Activated T-cell treated with anti-CD3 and anti-CD28 coated beads, Interleukin-2, amount 50 U/mL, for 4 hours (primary cell): Measurements from ENCODE around the gene MUCL1. TPM values are rescaled to one million over a fixed set of nuclear protein-coding genes. Genes with fewer than 3 reads are reported as not detected.

Experiments
- ATAC-seq, 2 donors: fragments of 200-7000 bp; cut with Tn5 transposase; one replicate each; pipeline ENCODE4 v1.10.0; 2021
- DNase-seq: peaks from one replicate; pipeline ENCODE4 v3.0.0-alpha.2; 2020
- H3K27me3 Mint-ChIP-seq: one replicate; pipeline ENCODE4 v1.8.0; 2021; ENCODE audit warnings: low read depth, mixed read lengths
- H3K36me3 Mint-ChIP-seq: one replicate; pipeline ENCODE4 v1.8.0; 2022; ENCODE audit warnings: mixed read lengths; ENCODE audit not compliant: insufficient read depth
- H3K4me1 Mint-ChIP-seq: one replicate; pipeline ENCODE4 v1.8.0; 2021; ENCODE audit warnings: low read depth, mixed read lengths
- H3K4me3 Mint-ChIP-seq: one replicate; pipeline ENCODE4 v1.8.0; 2021; ENCODE audit warnings: mild to moderate bottlenecking, moderate library complexity, mixed read lengths
- H3K9me3 Mint-ChIP-seq: one replicate; pipeline ENCODE4 v1.8.0; 2021; ENCODE audit warnings: mixed read lengths
- total RNA-seq, 3 donors: library from RNA; stranded (reverse); gene quantifications; one replicate each; pipeline ENCODE4 v1.2.1, GENCODE V29; 2021

The MUCL1 gene, protein sequence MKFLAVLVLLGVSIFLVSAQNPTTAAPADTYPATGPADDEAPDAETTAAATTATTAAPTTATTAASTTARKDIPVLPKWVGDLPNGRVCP
- total RNA-seq, result 1 to 10 TPM in 1 of 3 donors, under 1 TPM in 1, not detected in 1; 0.63 to 1.2 TPM

DNA sequence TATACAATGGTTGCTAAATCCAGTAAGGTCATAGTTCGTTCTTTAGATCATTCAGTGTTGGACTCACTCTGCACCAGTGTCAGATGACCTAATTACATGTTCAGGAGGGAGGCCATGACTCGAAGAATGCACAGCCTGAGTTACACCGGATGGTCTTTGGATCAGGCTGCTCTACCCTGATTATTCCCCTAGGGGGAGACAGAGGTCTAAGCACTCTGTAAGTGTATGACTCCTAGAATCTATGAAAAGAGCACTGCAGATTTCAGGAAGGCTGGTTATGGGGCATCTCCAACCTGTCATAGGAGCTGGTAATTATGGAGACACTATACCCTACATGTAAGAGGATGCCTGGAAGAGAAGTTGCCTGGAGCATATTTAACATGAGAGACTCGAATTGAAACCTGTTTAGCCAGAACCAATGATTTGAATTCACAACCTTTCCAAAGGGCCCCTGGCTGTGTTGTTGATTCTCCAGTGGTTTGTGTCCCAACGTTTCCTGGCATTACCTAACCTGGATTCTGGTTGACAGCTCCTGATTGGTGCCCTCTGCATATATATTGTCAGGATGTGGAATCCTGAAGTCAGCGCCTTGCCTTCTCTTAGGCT lies at the start of gene MUCL1:
Gene MUCL1, plus strand, starts transcription at position 584 of the 606 bp plus-strand sequence. CDS start 67 bp downstream, outside the sequence.
- H3K9me3 Mint-ChIP-seq, result no peaks in the 10 kb centered on the region
- no peaks in the 10 kb centered on the region for H3K27me3 Mint-ChIP-seq
- DNase-seq, result peak; percentile 74
- ATAC-seq, result peak; percentile 98
- H3K4me1 Mint-ChIP-seq, result peaks cover 14% of the 10 kb centered on the region
- no peak within 1 kb of the TSS for H3K4me3 Mint-ChIP-seq
- no peaks in the 10 kb centered on the region for H3K36me3 Mint-ChIP-seq

DNA sequence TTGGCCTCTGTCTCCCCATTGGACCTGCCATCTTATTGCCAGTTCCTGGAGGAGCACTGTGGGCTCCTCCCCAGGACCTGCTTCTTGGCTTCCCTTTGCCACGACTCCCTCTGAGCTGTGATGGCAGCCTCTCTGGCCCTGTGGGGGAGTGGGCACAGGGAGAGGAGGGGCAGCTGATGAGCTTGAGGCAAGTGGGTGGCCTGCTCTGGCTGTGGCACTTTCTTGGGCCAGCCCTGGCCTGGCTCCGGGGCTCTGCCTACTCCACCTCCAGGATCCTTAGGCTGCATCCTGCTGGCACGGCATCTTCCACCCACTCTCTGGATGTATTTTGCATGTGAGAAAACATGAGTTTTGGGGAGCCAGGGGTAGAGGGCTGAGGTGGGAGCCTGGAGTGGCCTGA lies 32.6 kb upstream of the MUCL1 start:
- Mint-ChIP-seq H3K27me3 (peaks cover 22% of the 10 kb centered on the region), H3K4me3 (no peak overlapping the region), H3K36me3 (no peaks in the 10 kb centered on the region), H3K9me3 (no peaks in the 10 kb centered on the region), H3K4me1 (no peaks in the 10 kb centered on the region)
- no peak for DNase-seq
- ATAC-seq, result no peak

DNA sequence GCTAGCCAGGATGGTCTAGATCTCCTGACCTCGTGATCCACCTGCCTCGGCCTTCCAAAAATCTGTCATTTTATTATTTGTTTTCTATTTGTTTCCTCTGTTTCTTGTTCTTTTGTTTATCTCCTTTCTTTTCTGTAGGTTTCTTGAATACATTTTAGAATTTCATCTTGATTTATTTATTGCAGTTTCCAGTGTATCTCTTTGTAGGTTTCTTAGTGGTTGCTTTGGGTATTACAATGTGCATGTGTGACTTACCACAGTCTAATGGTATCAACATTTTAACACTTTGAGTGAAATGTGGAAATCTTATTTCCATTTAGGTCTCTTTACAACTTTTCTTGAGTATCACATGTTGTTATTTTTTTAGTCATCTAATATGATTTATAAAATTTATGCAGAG lies 29.9 kb upstream of the MUCL1 start:
- Mint-ChIP-seq H3K27me3 (peaks cover 8% of the 10 kb centered on the region), H3K4me3 (no peak overlapping the region), H3K36me3 (no peaks in the 10 kb centered on the region), H3K9me3 (no peaks in the 10 kb centered on the region), H3K4me1 (no peaks in the 10 kb centered on the region)
- ATAC-seq (no peak), DNase-seq (no peak)

DNA sequence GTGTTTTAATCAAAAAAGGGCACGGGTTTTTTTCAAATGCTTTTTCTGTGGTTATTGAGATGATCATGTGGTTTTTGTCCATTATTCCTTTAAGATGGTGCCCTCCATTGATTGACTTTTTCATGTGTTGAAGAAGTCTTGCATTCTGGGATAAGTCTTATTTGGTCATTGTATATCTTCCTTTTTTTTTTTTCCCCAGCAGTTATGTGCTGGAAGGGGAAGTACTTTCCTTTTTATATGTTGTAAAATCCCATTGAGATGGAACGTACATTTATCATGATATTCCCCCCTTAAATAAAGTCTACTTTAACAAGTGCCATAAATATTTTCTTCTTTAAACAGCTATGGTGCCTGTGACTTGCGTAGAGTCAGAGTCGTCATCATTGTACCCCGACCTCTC lies 24.8 kb upstream of the MUCL1 start:
- no peaks in the 10 kb centered on the region for H3K4me1 Mint-ChIP-seq
- DNase-seq, result no peak
- H3K36me3 Mint-ChIP-seq, result no peaks in the 10 kb centered on the region
- ATAC-seq, result no peak
- no peak overlapping the region for H3K4me3 Mint-ChIP-seq
- H3K9me3 Mint-ChIP-seq, result no peaks in the 10 kb centered on the region
- no peaks in the 10 kb centered on the region for H3K27me3 Mint-ChIP-seq

DNA sequence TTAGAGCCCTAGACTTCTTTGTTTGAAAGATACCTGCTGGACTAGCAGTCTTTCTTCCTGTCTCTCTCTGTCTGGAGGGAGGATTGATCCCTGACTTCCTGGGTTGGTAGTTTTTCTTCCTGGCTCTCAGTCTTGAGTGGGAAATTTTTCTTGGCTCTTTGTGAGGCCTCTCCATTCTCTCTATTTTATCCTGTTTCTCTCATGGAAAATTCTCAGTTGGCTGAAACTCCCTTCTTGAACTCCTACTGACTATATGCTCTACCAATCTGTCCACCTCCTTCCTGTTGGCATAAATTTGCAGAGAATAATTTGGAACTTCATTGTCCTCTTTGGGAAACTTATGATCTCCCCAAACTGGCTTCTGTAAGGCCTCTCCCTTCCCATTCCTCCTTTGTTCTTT lies 24.1 kb upstream of the MUCL1 start:
- Mint-ChIP-seq H3K4me3 (no peak overlapping the region), H3K9me3 (no peaks in the 10 kb centered on the region), H3K36me3 (no peaks in the 10 kb centered on the region), H3K4me1 (no peaks in the 10 kb centered on the region), H3K27me3 (no peaks in the 10 kb centered on the region)
- ATAC-seq (no peak), DNase-seq (no peak)

DNA sequence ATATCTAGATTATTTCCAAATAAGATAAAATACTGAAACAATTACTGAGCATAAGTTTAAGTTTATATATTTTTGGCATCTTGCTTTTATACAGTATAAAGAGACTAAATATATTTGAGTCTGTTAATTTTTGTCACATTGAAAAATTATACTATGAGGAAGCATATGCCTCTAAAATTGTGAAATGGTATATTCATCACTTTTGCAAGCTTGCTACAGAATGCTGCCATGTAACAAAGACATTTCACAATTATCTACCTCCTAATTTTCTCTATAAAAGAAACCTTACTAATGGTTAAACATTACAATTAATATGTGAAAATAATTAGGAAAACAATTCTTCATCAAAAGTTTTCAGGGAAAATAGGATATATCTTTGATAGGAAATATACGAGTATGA lies 22.7 kb upstream of the MUCL1 start:
- ATAC-seq (no peak), DNase-seq (no peak)
- H3K27me3 Mint-ChIP-seq, result peaks cover 7% of the 10 kb centered on the region
- H3K4me1 Mint-ChIP-seq, result no peaks in the 10 kb centered on the region
- peaks cover 1% of the 10 kb centered on the region for H3K36me3 Mint-ChIP-seq
- no peak overlapping the region for H3K4me3 Mint-ChIP-seq
- H3K9me3 Mint-ChIP-seq, result no peaks in the 10 kb centered on the region

DNA sequence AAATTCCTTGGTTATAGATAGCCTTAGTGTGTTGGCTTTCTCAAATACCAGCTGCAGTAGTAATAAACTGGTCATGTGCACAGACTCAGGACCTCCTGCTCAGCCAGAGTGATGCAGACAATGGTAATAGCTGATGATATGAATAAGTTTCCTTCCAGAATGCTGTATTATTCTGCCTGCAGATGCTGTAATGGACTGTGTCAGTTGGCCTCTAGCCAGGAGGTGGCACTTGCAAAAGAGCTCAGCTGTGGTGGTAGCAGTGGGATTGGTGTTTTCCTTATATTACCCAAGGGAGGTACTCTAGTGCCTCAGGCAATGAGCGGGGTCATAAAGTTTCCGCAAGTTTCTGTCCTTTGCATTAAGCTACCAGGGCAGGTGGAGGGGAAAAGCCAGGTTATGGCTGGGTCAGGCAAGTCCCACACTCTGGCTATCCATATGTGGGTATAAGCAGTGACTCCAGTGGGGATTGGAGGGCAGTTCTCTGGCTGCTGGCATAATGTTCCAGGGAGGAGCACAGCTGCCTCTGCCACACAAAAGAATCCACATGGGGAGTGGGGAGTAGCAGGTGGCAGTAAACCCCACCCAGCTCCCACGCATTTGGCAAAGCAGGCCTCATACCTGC lies 14.0 kb upstream of the MUCL1 start:
- H3K4me3 Mint-ChIP-seq, result no peak overlapping the region
- no peaks in the 10 kb centered on the region for H3K4me1 Mint-ChIP-seq
- peaks cover 1% of the 10 kb centered on the region for H3K36me3 Mint-ChIP-seq
- DNase-seq, result no peak
- peaks cover 14% of the 10 kb centered on the region for H3K9me3 Mint-ChIP-seq
- H3K27me3 Mint-ChIP-seq, result peaks cover 14% of the 10 kb centered on the region
- no peak for ATAC-seq

DNA sequence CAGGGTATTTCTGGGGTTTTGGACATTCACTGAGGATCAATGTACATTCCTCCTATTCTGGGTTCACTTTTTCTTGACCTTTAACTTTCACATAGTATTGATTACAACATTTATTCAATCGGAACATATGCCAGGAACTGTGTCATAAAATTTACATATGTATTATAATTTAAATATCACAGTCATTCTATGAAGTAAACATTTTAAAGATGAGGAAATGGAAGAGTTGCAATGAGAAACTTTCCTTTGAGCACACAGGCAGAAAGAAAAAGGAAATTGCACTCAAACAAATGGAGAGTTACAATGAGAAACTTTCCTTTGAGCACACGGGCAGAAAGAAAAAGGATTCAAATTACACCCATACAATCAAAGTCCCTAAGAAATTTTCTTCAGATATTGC lies 3.1 kb downstream of the MUCL1 start:
- H3K4me1 Mint-ChIP-seq, result peaks cover 14% of the 10 kb centered on the region
- H3K36me3 Mint-ChIP-seq, result no peaks in the 10 kb centered on the region
- H3K9me3 Mint-ChIP-seq, result no peaks in the 10 kb centered on the region
- DNase-seq (no peak), ATAC-seq (no peak)
- H3K4me3 Mint-ChIP-seq, result no peak overlapping the region
- peaks cover 4% of the 10 kb centered on the region for H3K27me3 Mint-ChIP-seq

DNA sequence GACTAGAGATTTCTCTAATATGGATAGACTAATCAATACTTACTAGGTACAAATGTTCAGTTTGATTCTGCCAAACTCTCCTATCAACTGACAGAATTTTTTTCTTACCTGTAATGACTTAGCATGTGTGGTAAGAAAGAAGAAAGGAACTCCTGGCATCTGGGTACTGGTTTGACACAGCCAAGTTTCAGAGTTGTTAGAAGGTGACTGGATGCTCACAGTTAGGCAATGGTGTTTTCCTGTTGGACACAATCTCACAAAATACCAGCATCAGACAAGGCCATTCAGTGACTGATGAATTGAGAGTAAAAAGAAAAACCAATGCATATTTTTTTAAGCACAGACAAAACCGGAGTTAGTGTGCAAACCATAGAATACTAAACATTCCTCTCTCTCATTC lies 4.2 kb downstream of the MUCL1 start:
- Mint-ChIP-seq H3K4me3 (no peak overlapping the region), H3K27me3 (peaks cover 8% of the 10 kb centered on the region), H3K36me3 (no peaks in the 10 kb centered on the region), H3K9me3 (no peaks in the 10 kb centered on the region), H3K4me1 (peaks cover 17% of the 10 kb centered on the region)
- DNase-seq (no peak), ATAC-seq (peak; percentile 51 to 56)

DNA sequence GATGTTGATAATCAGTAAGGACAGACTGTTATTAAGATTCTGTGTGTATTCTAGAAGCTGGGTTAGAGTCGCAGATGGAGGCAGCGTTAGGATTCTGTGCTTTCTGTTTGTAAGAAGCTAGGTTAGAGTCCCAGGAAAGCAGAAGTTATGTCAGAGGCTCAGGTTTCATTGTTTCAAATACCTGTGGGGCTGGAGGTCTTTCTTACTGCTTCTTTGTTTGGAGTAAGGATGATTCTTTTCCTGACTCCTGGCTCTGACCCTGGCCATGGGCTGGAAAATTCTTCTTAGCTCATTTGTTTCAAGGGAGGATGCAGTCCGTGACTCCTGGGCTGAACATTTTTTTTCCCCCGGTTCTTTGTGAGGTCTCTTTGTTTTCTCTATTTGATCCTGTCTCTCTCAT lies 5.2 kb downstream of the MUCL1 start:
- no peak overlapping the region for H3K4me3 Mint-ChIP-seq
- ATAC-seq (no peak), DNase-seq (no peak)
- peaks cover 24% of the 10 kb centered on the region for H3K4me1 Mint-ChIP-seq
- H3K36me3 Mint-ChIP-seq, result no peaks in the 10 kb centered on the region
- no peaks in the 10 kb centered on the region for H3K9me3 Mint-ChIP-seq
- H3K27me3 Mint-ChIP-seq, result peaks cover 8% of the 10 kb centered on the region

DNA sequence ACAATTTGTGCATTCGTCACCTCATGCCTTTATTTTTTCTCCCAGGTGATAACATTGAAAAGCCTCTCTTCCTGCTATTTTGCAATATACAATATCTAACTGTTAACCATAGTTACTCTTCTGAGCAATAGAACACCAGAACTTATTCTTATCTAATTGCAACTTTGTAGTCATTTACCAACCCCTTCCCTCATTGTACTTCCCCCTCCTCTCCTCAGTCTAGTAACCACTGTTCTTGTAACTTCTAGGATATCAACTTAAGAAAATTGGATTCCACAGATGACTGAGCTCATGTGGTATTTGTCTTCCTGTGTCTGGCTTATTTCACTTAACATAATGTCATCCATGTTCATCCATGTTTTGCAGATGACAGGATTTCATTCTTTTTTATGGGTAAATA lies 7.6 kb downstream of the MUCL1 start:
- H3K27me3 Mint-ChIP-seq, result peaks cover 8% of the 10 kb centered on the region
- peaks cover 33% of the 10 kb centered on the region for H3K4me1 Mint-ChIP-seq
- no peaks in the 10 kb centered on the region for H3K9me3 Mint-ChIP-seq
- no peak overlapping the region for H3K4me3 Mint-ChIP-seq
- H3K36me3 Mint-ChIP-seq, result no peaks in the 10 kb centered on the region
- no peak for ATAC-seq
- DNase-seq, result no peak

DNA sequence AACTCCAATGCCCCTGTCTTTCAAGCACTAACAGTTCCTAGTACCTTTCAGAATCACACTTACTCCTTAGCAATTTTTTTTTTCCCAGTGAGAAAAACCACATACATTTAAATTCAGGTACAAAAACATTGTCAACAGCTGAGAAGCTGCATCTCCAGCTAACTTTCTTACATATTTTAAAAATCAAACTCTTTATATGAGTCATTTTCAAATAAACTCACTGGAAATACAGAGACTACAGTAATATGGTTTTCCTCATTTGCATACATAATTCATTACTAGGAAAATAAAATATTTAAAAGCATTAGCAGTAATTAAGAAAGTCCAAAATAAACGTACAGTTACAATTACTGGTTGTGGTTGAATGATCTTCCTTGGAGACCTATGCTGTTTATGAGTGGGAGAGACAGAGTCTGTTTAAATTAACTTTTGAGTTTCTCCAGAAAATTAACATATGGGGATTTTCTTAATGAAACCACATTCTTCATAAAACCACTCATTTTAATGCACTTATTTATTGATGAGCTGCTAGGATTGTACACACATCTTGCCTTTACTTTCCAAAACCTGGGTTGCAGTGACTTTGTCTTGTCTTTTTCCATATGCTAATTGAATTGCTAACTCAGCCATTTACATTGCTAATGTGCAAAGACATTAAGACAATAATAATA lies 9.8 kb downstream of the MUCL1 start:
- H3K4me1 Mint-ChIP-seq, result peaks cover 22% of the 10 kb centered on the region
- no peak overlapping the region for H3K4me3 Mint-ChIP-seq
- H3K36me3 Mint-ChIP-seq, result no peaks in the 10 kb centered on the region
- ATAC-seq (peak; percentile 65), DNase-seq (no peak)
- H3K27me3 Mint-ChIP-seq, result peaks cover 11% of the 10 kb centered on the region
- no peaks in the 10 kb centered on the region for H3K9me3 Mint-ChIP-seq

DNA sequence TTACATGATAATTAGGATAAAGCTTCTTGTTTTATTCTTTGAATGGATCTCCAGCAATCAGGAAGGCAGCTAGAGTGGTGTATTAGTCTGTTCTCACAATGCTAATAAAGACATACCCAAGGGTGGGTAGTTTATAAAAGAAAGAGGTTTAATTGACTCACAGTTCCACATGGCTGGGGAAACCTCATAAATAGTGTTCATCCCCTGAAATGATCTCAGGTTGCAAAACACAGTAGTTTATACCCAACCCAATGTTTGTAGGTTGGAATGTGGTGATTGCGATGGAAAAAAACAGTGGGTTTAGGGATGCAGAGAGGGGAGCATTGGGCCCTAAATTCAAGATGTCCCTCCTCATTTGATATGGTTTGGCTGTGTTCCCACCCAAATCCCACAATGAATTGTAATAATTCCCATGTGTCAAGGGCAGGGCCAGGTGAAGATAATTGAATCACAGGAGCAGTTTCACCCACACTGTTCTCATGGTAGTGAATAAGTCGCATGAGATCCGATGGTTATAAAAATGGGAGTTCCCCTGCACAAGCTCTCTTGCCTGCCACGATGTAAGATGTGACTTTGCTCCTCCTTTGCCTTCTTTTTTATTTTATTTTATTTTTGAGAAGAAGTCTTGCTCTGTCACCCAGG lies 11.5 kb downstream of the MUCL1 start:
- Mint-ChIP-seq H3K4me1 (peaks cover 22% of the 10 kb centered on the region), H3K4me3 (no peak overlapping the region), H3K9me3 (no peaks in the 10 kb centered on the region), H3K27me3 (peaks cover 19% of the 10 kb centered on the region), H3K36me3 (no peaks in the 10 kb centered on the region)
- DNase-seq (no peak), ATAC-seq (peak; percentile 74 to 77)

DNA sequence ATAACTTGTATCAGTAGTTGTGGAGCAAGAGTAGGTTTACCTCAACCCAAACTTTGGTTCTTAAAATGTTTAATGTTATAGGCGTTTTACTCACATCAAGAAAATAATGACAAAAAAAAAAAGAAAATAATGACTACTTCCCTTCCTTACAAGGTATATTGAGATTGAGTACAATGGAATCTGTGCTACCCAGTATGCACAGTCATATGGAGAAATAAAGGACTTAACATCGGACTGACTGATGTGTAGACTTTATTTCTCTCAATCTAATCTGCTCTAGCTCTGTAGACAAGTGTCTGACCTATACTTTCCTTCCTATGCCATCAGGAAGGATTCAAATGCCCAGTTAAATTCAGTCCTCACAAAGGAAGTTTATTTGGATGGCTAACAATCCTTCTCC lies 14.4 kb downstream of the MUCL1 start:
- no peak overlapping the region for H3K4me3 Mint-ChIP-seq
- H3K36me3 Mint-ChIP-seq, result no peaks in the 10 kb centered on the region
- no peaks in the 10 kb centered on the region for H3K9me3 Mint-ChIP-seq
- H3K4me1 Mint-ChIP-seq, result peaks cover 18% of the 10 kb centered on the region
- ATAC-seq, result no peak
- DNase-seq, result no peak
- peaks cover 17% of the 10 kb centered on the region for H3K27me3 Mint-ChIP-seq
